Right lobe of liver (tissue), 6 donors: ENCODE data around the gene KAT2A. TPM values are rescaled to one million over a fixed set of nuclear protein-coding genes. Genes with fewer than 3 reads are reported as not detected.

Experiments
- ATAC-seq, 4 donors: fragments of 200-7000 bp; cut with Tn5 transposase; one replicate each; pipeline ENCODE4 v1.9.1; 2020; ENCODE audit warnings: mild to moderate bottlenecking in 4 of 4, moderate library complexity in 4 of 4
- DNase-seq, 3 donors: peaks; one replicate each; pipeline ENCODE4 v3.0.0-alpha.2; 2020
- H3K27ac ChIP-seq, 3 donors: fragments of 200-600 bp; one replicate each; pipeline ENCODE4 v1.8.0; 2022
- H3K27me3 ChIP-seq, 2 donors: fragments of 200-600 bp; one replicate each; pipeline ENCODE4 v1.8.0; 2022
- H3K36me3 ChIP-seq, 4 donors: fragments of 200-600 bp; sonication (generic) in 1 of 4; one replicate each; pipeline versions ENCODE4 v1.5.1 to v1.8.0; 2017 to 2022; ENCODE audit warnings: control low read depth in 1 of 4
- H3K4me1 ChIP-seq, 4 donors: fragments of 200-600 bp; sonication (generic) in 1 of 4; one replicate each; pipeline versions ENCODE4 v1.5.1 to v1.8.0; 2017 to 2022; ENCODE audit warnings: control low read depth in 1 of 4
- H3K4me3 ChIP-seq, 3 donors: fragments of 200-600 bp; one replicate each; pipeline ENCODE4 v1.8.0; 2022
- H3K9me3 ChIP-seq, 4 donors: fragments of 200-600 bp; sonication (generic) in 1 of 4; one replicate each; pipeline versions ENCODE4 v1.5.1 to v1.8.0; 2017 to 2022; ENCODE audit warnings: control low read depth in 1 of 4
- POLR2A ChIP-seq: fragments of 450-650 bp; IDR thresholded peaks from one replicate; pipeline ENCODE4 v1.6.1; 2017; ENCODE audit warnings: antibody characterized with exemption, mild to moderate bottlenecking
- WGBS: methylation state at CpG from one replicate; pipeline ENCODE4 v1.1.6; 2018; ENCODE audit warnings: low coverage, low lambda C conversion rate; ENCODE audit not compliant: insufficient coverage; ENCODE audit errors: missing lambda C conversion rate; 5-methylcytosine and 5-hydroxymethylcytosine counted together
- intact Hi-C, 2 donors: fragments of 100-400 bp; cut with DNase I; formaldehyde crosslinking; loops; one replicate each; pipeline versions ENCODE4 v1.11.2 to v1.14.1; 2022
- total RNA-seq, 6 experiments: library from RNA; depleted of rRNA in 2 of 6; stranded (reverse); fragments of >200 nt in 2 of 6; fragmentation: NEBNext Ultra II Directional in 3 of 6; extraction: Animal tissue kit (Norgen Biotek cat#: 25700) in 3 of 6; gene quantifications; one replicate each; pipeline versions ENCODE4 v1.1.0 to v1.2.4, GENCODE V29; 2016 to 2023
- TF ChIP-seq, protein P1 (sequence below), 4 donors: fragments of 200-600 bp in 3 of 4; fragments of 450-650 bp in 1 of 4; IDR thresholded peaks; one replicate each; pipeline versions ENCODE4 v1.5.1 to v1.8.0; 2016 to 2022; ENCODE audit warnings: antibody characterized with exemption in 4 of 4, mild to moderate bottlenecking in 2 of 4
- donor health status: DM: no; HTN: yes; CAD: no.
- donor health status: DM: no; HTN: no; CAD: no.
- donor health status: DM: no; HTN: no; CAD: no.
- donor health status: DM: no; HTN: yes; CAD: no.
- donor health status: DM: no; HTN: yes; CAD: no.

KAT2A gene
- total RNA-seq, 6 experiments from 2014 or later, result 14.3 to 36.4 (median 21.3) TPM

DNA sequence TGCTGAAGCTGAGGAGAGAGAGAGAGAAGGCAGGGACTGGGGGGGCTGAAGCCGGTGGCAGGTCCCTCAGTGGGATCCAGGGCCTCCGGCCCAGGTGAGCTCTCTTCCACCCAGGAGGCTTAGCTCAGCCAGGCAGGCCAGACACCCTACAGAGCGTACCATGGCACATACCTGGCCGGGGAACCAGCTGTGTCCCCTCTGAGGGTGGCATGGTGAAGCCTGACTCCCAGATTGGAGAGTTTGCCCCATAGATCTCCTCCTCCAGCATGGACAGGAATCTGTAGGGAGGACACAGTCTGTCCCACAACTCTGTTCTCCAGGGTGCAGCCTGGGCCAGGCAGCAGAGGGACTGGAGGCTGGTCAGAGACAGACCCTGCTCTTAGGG is 3.0 kb downstream of the KAT2A start:
- H3K4me3 ChIP-seq, result no peak overlapping the region
- H3K27ac ChIP-seq, result no peak overlapping the region
- intact Hi-C loops, result loop anchor here in 1 of 2 donors (5.0 kb wide), 3 partner anchors 51 to 156 kb away; no protein-coding TSS in a partner anchor
- peaks cover 0 to 33% (median 5%) of the 10 kb centered on the region in 4 donors for H3K4me1 ChIP-seq
- no peak for ATAC-seq
- no CpG with 5 or more reads among the region's 4 CpGs for WGBS
- H3K9me3 ChIP-seq, result no peaks in the 10 kb centered on the region
- peaks cover 0 to 13% (median 2%) of the 10 kb centered on the region in 4 donors for H3K36me3 ChIP-seq
- H3K27me3 ChIP-seq, result no peaks in the 10 kb centered on the region
- TF ChIP-seq POLR2A, result no peak
- TF ChIP-seq, protein P1, sequence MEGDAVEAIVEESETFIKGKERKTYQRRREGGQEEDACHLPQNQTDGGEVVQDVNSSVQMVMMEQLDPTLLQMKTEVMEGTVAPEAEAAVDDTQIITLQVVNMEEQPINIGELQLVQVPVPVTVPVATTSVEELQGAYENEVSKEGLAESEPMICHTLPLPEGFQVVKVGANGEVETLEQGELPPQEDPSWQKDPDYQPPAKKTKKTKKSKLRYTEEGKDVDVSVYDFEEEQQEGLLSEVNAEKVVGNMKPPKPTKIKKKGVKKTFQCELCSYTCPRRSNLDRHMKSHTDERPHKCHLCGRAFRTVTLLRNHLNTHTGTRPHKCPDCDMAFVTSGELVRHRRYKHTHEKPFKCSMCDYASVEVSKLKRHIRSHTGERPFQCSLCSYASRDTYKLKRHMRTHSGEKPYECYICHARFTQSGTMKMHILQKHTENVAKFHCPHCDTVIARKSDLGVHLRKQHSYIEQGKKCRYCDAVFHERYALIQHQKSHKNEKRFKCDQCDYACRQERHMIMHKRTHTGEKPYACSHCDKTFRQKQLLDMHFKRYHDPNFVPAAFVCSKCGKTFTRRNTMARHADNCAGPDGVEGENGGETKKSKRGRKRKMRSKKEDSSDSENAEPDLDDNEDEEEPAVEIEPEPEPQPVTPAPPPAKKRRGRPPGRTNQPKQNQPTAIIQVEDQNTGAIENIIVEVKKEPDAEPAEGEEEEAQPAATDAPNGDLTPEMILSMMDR (IDR thresholded peaks at IDR 0.05), result no peak
- no peak for DNase-seq

DNA sequence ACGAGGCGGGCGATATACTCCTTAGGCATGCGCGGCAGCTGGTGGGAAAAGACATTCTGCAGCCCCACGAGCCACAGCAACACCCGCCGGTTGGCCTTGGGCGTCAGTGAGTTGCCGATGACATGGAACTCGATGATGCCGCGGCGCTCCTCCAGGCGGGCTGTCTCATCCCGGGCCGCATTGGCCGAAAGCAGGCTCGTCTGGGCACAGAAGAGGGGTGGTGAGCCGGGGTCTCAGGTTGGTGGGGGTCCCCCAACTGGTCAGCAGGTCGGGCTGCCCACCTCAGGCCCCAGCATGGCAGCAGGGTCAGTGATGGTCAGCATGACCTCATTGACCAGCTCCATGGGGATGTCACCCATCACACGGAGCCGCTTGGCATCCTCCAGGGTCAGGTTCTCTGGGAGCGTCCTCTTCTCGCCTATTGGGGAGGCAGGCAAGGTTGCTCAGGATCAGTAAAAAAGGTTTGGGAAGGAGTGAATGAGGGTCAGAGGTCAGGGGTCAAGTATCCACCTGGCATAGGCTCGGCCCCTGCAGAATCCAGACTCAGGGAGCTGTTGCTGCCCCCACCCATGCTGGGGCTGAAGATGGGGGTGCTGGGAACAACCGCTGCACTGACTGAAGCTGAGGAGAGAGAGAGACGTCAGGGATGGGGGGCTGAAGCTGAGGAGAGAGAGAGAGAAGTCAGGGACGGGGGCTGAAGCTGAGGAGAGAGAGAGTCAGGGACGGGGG is 3.6 kb downstream of the KAT2A start:
- Histone ChIP-seq H3K27me3 (no peaks in the 10 kb centered on the region), H3K27ac (no peak overlapping the region), H3K4me1 (peaks cover 0 to 38% (median 9%) of the 10 kb centered on the region in 4 donors), H3K36me3 (peaks cover 0 to 14% (median 2%) of the 10 kb centered on the region in 4 donors), H3K9me3 (no peaks in the 10 kb centered on the region), H3K4me3 (no peak overlapping the region)
- DNase-seq (no peak), ATAC-seq (no peak)
- intact Hi-C loops, result loop anchor here in 1 of 2 donors (5.0 kb wide), 3 partner anchors 50 to 155 kb away; no protein-coding TSS in a partner anchor
- WGBS, result 79% methylated on average over 7 of the region's 30 CpGs
- no peak for TF ChIP-seq POLR2A
- TF ChIP-seq, protein P1 (IDR thresholded peaks at IDR 0.05), result no peak

DNA sequence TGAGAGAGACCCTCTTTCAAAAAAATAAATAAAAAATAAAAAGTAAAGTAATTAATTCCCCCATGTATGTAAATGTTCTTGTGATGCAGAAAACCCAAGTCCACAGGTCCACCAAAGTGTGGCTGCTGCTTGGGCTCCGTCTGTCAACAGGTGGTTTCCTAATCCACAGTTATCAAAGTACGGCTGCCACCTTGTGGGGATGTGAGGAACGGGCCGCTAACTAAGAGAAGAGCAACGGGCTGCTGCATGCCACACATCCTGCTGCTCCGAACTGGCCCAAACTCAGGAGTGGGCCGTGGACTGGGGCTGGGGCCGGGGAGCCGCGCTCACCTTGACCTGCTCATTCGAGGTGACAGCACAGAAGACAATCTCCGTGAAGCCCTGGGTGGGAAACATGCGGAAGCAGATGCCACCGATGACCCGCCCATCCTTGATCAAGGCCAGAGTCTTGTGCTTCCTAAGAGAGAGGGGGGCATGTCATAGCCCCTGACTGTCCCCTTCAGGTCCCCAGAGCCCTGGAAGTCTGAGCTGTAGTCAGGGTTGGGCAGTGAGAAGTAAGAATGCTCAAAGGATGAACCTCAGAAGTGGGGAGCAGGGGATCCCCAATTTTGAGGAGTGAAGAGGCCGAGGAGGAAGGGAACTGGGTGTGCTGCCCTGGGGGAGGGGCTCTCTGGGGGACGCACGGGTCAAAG is 4.3 kb downstream of the KAT2A start:
- WGBS, result 4% methylated on average over 2 of the region's 18 CpGs
- no peaks in the 10 kb centered on the region for H3K9me3 ChIP-seq
- H3K27ac ChIP-seq, result no peak overlapping the region
- peaks cover 0 to 14% (median 2%) of the 10 kb centered on the region in 4 donors for H3K36me3 ChIP-seq
- TF ChIP-seq POLR2A, result no peak
- TF ChIP-seq, protein P1 (IDR thresholded peaks at IDR 0.05), result peak; percentile 74 to 85 (median 80)
- peak; percentile 57 to 60 (median 58) for ATAC-seq
- H3K4me1 ChIP-seq, result peaks cover 0 to 34% (median 9%) of the 10 kb centered on the region in 4 donors
- no peaks in the 10 kb centered on the region for H3K27me3 ChIP-seq
- intact Hi-C loops, result loop anchor here in 1 of 2 donors (5.0 kb wide), 3 partner anchors 50 to 155 kb away; no protein-coding TSS in a partner anchor
- DNase-seq, result peak; percentile 78 to 84 (median 83)
- H3K4me3 ChIP-seq, result no peak overlapping the region

DNA sequence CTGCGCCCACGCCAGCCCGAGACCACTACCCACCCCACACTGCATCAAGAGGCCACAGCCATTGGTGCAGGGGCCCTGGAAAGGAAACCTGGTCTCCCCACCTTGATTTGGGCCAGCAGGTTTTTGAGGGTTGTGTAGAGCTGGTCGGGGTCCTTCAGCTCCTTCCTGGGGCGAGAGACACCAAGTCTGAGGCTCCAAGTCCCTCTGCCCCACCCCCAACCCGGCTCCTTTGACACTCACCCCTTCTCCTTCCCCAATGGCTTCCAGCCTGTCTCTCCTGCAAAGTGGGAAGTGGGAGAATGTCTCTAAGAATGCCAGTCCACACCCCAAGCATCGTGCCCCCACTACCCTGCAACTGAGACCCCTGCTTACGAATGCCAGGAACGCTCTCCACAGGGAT is 7.0 kb downstream of the KAT2A start:
- WGBS, result 67% methylated on average over 1 of the region's 9 CpGs
- H3K27me3 ChIP-seq, result no peaks in the 10 kb centered on the region
- peaks cover 0 to 35% (median 12%) of the 10 kb centered on the region in 4 donors for H3K4me1 ChIP-seq
- TF ChIP-seq, protein P1 (IDR thresholded peaks at IDR 0.05), result no peak
- TF ChIP-seq POLR2A, result no peak
- H3K4me3 ChIP-seq, result no peak overlapping the region
- no peaks in the 10 kb centered on the region for H3K9me3 ChIP-seq
- no peak for ATAC-seq
- intact Hi-C loops, result loop anchor here in 1 of 2 donors (5.0 kb wide), 1 partner anchor 152 kb away; no protein-coding TSS in a partner anchor
- peaks cover 0 to 12% (median 2%) of the 10 kb centered on the region in 4 donors for H3K36me3 ChIP-seq
- no peak for DNase-seq
- no peak overlapping the region for H3K27ac ChIP-seq
